Measurements from ENCODE around the gene ANTXR2.
"Not testable (repeated sequence)": the region's sequence is repeated elsewhere in the genome, so short reads cannot be mapped to it uniquely, and the experiment has no call there.

The ANTXR2 gene

DNA sequence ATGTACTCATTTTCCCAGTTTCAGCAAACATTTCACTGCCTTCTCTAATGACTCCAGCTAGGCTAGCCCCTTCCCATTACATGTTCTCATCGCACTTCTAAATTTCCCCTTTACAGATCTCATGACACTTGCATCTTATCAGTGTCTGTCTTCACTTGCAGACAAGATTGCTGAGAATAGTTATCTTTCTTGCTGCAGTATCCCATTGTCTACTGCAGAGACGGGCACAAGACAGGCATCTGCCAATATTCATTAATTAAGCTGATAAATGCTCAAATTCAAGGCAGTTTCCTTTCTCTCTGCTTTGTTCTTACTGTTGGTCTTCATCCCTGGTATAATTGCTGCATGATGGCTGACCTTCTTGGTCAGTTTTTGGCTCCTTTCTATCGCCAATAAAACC, 175.9 kb downstream of the ANTXR2 start:
- H3K4me3 ChIP-seq (ENCODE audit: low read length), result no peak overlapping the region
- no peak for TF ChIP-seq ZNF274 (IDR thresholded peaks at IDR 0.05; ENCODE audit: low read depth, low read length)

- no peak for TF ChIP-seq ZNF274 (IDR thresholded peaks at IDR 0.05; ENCODE audit: low read depth, low read length)
- no peak overlapping the region for H3K4me3 ChIP-seq (ENCODE audit: low read length)
Observed at GRCh38 chr4:79893456-79893855, 179.6 kb downstream of the ANTXR2 start.

DNA sequence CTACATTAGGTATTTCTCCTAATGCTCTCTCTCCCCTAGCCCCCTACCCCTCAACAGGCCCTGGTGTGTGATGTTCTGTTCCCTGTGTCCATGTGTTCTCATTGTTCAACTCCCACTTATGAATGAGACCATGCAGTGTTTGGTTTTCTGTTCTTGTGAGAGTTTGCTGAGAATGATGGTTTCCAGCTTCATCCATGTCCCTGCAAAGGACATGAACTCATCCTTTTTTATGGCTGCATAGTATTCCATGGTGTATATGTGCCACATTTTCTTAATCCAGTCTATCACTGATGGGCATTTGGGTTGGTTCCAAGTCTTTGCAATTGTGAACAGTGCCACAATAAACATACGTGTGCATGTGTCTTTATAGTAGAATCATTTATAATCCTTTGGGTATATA, 184.0 kb downstream of the ANTXR2 start:
- not testable (repeated sequence) for H3K4me3 ChIP-seq (ENCODE audit: low read length)

GRCh38 chr4:79886557-79886956, 186.5 kb downstream of the ANTXR2 start:
- no peak overlapping the region for H3K4me3 ChIP-seq (ENCODE audit: low read length)

GRCh38 chr4:79886021-79886420, 187.0 kb downstream of the ANTXR2 start:
- no peak overlapping the region for H3K4me3 ChIP-seq (ENCODE audit: low read length)
- no peak for TF ChIP-seq ZNF274 (IDR thresholded peaks at IDR 0.05; ENCODE audit: low read depth, low read length)

More at GRCh38 chr4:79886557-79886956, 186.5 kb downstream of the ANTXR2 start:
- TF ChIP-seq ZNF274 (IDR thresholded peaks at IDR 0.05; ENCODE audit: low read depth, low read length), result no peak

DNA sequence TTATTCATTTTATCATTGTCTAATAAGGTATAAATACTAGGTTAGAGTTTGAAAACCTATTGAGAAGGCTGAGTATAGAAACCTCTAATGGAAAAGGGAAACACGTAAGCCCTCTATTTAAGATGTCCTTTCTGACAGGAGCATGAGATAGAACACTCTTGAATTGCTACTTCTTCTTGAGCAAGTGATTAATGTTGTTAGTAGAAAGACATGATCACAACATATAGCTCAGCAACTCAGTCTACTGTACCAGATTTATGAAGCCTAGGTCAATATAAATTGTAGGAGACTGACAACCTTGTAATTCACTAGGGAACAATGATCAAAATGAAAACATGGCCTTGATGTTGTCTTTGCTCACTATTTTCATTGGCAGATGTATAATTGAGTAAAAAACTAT, 189.7 kb downstream of the ANTXR2 start:
- no peak overlapping the region for H3K4me3 ChIP-seq (ENCODE audit: low read length)
- TF ChIP-seq ZNF274 (IDR thresholded peaks at IDR 0.05; ENCODE audit: low read depth, low read length), result no peak

GRCh38 chr4:79882806-79883205, 190.2 kb downstream of the ANTXR2 start:
- no peak for TF ChIP-seq ZNF274 (IDR thresholded peaks at IDR 0.05; ENCODE audit: low read depth, low read length)
- H3K4me3 ChIP-seq (ENCODE audit: low read length), result no peak overlapping the region

DNA sequence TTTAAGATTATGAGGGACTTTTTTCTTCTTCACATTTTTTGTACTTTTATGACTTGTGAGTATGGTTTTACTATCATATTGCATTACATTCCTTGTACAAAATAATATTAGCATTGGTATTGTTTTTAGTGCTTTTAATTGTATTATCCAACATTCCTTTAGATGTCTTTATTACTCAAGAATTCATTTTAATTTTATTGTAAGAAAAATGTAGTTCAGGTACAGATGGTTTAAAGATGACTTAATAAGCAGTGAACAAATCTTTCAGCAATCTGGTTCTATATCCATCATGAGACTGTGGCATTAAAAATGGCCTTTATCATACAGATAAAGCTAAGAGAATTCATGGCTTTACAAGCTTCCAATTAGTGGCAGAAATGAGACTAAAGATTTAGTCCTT, 191.6 kb downstream of the ANTXR2 start:
- no peak overlapping the region for H3K4me3 ChIP-seq (ENCODE audit: low read length)
- TF ChIP-seq ZNF274 (IDR thresholded peaks at IDR 0.05; ENCODE audit: low read depth, low read length), result no peak

GRCh38 chr4:79877511-79877910, 195.5 kb downstream of the ANTXR2 start:
- no peak overlapping the region for H3K4me3 ChIP-seq (ENCODE audit: low read length)
- TF ChIP-seq ZNF274 (IDR thresholded peaks at IDR 0.05; ENCODE audit: low read depth, low read length), result no peak

GRCh38 chr4:79875344-79875899, 197.6 kb downstream of the ANTXR2 start:
- TF ChIP-seq ZNF274 (IDR thresholded peaks at IDR 0.05; ENCODE audit: low read depth, low read length), result no peak
- no peak overlapping the region for H3K4me3 ChIP-seq (ENCODE audit: low read length)

GRCh38 chr4:79874197-79874596, 198.8 kb downstream of the ANTXR2 start:
- TF ChIP-seq ZNF274 (IDR thresholded peaks at IDR 0.05; ENCODE audit: low read depth, low read length), result no peak
- no peak overlapping the region for H3K4me3 ChIP-seq (ENCODE audit: low read length)

- no peak for TF ChIP-seq ZNF274 (IDR thresholded peaks at IDR 0.05; ENCODE audit: low read depth, low read length)
- H3K4me3 ChIP-seq (ENCODE audit: low read length), result no peak overlapping the region
Observed at GRCh38 chr4:79872738-79873137, 200.3 kb downstream of the ANTXR2 start.

GRCh38 chr4:79871961-79872360, 201.1 kb downstream of the ANTXR2 start:
- no peak overlapping the region for H3K4me3 ChIP-seq (ENCODE audit: low read length)
- no peak for TF ChIP-seq ZNF274 (IDR thresholded peaks at IDR 0.05; ENCODE audit: low read depth, low read length)

DNA sequence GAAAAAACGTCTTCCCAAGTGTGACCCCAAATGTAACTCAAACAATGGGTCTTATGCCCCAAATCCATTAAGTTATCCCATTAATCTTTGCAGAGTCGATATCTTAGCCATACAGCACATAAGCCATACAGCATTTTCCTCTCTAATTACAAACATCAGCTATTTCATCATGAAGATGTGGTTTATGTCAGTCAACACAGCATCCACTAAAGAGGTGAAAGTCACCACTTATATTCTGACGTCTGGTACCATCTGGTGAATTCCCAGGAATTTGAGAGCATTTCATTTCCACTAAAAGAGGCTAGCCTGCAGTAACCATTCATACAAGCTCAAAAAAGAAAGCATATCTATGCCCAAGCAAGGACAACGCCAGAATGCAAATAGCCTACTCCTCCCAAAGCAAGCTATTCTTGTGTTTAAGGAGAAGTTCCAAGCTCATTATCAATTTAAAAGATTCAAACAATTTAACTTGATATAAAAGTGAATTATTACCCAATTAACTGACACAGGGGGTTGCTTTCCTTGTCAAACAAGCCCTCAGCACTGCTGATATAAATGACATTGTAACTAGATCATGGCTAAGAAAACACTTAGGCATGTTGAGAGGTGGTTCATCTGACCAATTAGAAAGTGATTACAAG, 203.3 kb downstream of the ANTXR2 start:
- no peak overlapping the region for H3K4me3 ChIP-seq (ENCODE audit: low read length)
- no peak for TF ChIP-seq ZNF274 (IDR thresholded peaks at IDR 0.05; ENCODE audit: low read depth, low read length)

- TF ChIP-seq ZNF274 (IDR thresholded peaks at IDR 0.05; ENCODE audit: low read depth, low read length), result no peak
Observed at GRCh38 chr4:79865201-79865597, 207.8 kb downstream of the ANTXR2 start.

More at GRCh38 chr4:79865201-79865597, 207.8 kb downstream of the ANTXR2 start:
- no peak overlapping the region for H3K4me3 ChIP-seq (ENCODE audit: low read length)

Data from GM08714 (cell line).